NOMO-1 treated with dmso at 0.1 percent for 144 hours (cell line): Measurements from ENCODE around the gene FAM20A.

Experiments used
- DNase-seq: peaks from one replicate; lab custom pipeline; 2025; ENCODE audit not compliant: unreplicated experiment; lab: John Stamatoyannopoulos, UW

The FAM20A gene

GRCh38 chr17:68611353-68612208, 10.4 kb upstream of the FAM20A start:
- no peak for DNase-seq

- DNase-seq: no peak
Observed at GRCh38 chr17:68610554-68610953, 9.4 kb upstream of the FAM20A start.

- DNase-seq: no peak
Observed at GRCh38 chr17:68608515-68609130, 7.5 kb upstream of the FAM20A start.

GRCh38 chr17:68606451-68607307, 5.5 kb upstream of the FAM20A start:
- no peak for DNase-seq

- DNase-seq: no peak
Observed at GRCh38 chr17:68605914-68606313, 4.7 kb upstream of the FAM20A start.

GRCh38 chr17:68603656-68604055, 2.5 kb upstream of the FAM20A start:
- DNase-seq: no peak

GRCh38 chr17:68603027-68603426, 1.9 kb upstream of the FAM20A start:
- no peak for DNase-seq

- no peak for DNase-seq
Observed at GRCh38 chr17:68602289-68602688, 1.1 kb upstream of the FAM20A start.

- no peak for DNase-seq
Observed at GRCh38 chr17:68601565-68602288, 560 bp upstream of the FAM20A start.

- peak; percentile 6 for DNase-seq
Observed at GRCh38 chr17:68600067-68600930, 868 bp downstream of the FAM20A start.

- no peak for DNase-seq
Observed at GRCh38 chr17:68599552-68600066, 1.6 kb downstream of the FAM20A start.

GRCh38 chr17:68599091-68599490, 2.1 kb downstream of the FAM20A start:
- DNase-seq: peak; percentile 9

GRCh38 chr17:68598545-68598961, 2.6 kb downstream of the FAM20A start:
- DNase-seq: no peak

GRCh38 chr17:68598074-68598473, 3.1 kb downstream of the FAM20A start:
- DNase-seq: no peak

GRCh38 chr17:68596411-68596945, 4.7 kb downstream of the FAM20A start:
- DNase-seq: no peak

GRCh38 chr17:68595986-68596385, 5.2 kb downstream of the FAM20A start:
- no peak for DNase-seq

- no peak for DNase-seq
Observed at GRCh38 chr17:68595496-68595895, 5.7 kb downstream of the FAM20A start.

- DNase-seq: no peak
Observed at GRCh38 chr17:68594552-68594951, 6.6 kb downstream of the FAM20A start.
